ENCODE results near the gene EOMES.

GRCh38 chr3:27666708-27667107 is 55.4 kb downstream of the EOMES start:
- no peak for TF ChIP-seq POLR2A (IDR thresholded peaks at IDR 0.05)
- TF ChIP-seq, protein P1, sequence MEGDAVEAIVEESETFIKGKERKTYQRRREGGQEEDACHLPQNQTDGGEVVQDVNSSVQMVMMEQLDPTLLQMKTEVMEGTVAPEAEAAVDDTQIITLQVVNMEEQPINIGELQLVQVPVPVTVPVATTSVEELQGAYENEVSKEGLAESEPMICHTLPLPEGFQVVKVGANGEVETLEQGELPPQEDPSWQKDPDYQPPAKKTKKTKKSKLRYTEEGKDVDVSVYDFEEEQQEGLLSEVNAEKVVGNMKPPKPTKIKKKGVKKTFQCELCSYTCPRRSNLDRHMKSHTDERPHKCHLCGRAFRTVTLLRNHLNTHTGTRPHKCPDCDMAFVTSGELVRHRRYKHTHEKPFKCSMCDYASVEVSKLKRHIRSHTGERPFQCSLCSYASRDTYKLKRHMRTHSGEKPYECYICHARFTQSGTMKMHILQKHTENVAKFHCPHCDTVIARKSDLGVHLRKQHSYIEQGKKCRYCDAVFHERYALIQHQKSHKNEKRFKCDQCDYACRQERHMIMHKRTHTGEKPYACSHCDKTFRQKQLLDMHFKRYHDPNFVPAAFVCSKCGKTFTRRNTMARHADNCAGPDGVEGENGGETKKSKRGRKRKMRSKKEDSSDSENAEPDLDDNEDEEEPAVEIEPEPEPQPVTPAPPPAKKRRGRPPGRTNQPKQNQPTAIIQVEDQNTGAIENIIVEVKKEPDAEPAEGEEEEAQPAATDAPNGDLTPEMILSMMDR (IDR thresholded peaks at IDR 0.05) = no peak

All from gastroesophageal sphincter (tissue), 3 donors.